WTC11 (cell line): ENCODE measurements around the gene MSI2. TPM values are rescaled to one million over a fixed set of nuclear protein-coding genes. Genes with fewer than 3 reads are reported as not detected.

Experiments used
- ATAC-seq: fragments of 200-7000 bp; cut with Tn5 transposase; 2 replicates; pipeline ENCODE4 v1.10.0; 2021; ENCODE audit warnings: mild to moderate bottlenecking, moderate library complexity
- CTCF ChIA-PET: fragments of 300-600 bp; sonication (Branson Sonifier 250); formaldehyde crosslinking; loops from one replicate; lab custom pipeline; 2021; ENCODE audit warnings: antibody characterized with exemption; lab: Charles Lee
- POLR2A ChIA-PET: fragments of 350-600 bp; sonication (Branson Sonifier 250); formaldehyde crosslinking; loops from one replicate; lab custom pipeline; 2021; ENCODE audit warnings: antibody characterized with exemption; lab: Charles Lee
- DNase-seq: peaks from one replicate; pipeline ENCODE4 v3.0.0; 2021; ENCODE audit warnings: low spot score
- H3K27ac Mint-ChIP-seq: 2 replicates; pipeline ENCODE4 v1.8.0; 2021; ENCODE audit warnings: mixed read lengths
- H3K27me3 Mint-ChIP-seq: 2 replicates; pipeline ENCODE4 v1.8.0; 2021; ENCODE audit warnings: low read depth, mild to moderate bottlenecking, moderate library complexity, mixed read lengths
- H3K36me3 Mint-ChIP-seq: 2 replicates; pipeline ENCODE4 v1.8.0; 2021; ENCODE audit warnings: mixed read lengths
- H3K4me1 Mint-ChIP-seq: 2 replicates; pipeline ENCODE4 v1.8.0; 2022; ENCODE audit warnings: mixed read lengths
- H3K4me3 Mint-ChIP-seq: 2 replicates; pipeline ENCODE4 v1.8.0; 2021; ENCODE audit warnings: mild to moderate bottlenecking, moderate library complexity, mixed read lengths
- H3K9me3 Mint-ChIP-seq: 2 replicates; pipeline ENCODE4 v1.8.0; 2021; ENCODE audit warnings: mixed read lengths
- ATF1 ChIP-seq: sonication (generic); formaldehyde crosslinking; IDR thresholded peaks from 2 replicates; pipeline ENCODE4 v1.8.1; 2023; ENCODE audit warnings: mild to moderate bottlenecking, moderate library complexity, missing genetic modification reagents
- CBFB ChIP-seq: sonication (generic); formaldehyde crosslinking; IDR thresholded peaks from 2 replicates; pipeline ENCODE4 v1.8.1; 2022; ENCODE audit warnings: mild to moderate bottlenecking, low read depth, missing genetic modification reagents
- CREB1 ChIP-seq: sonication (generic); formaldehyde crosslinking; IDR thresholded peaks from 2 replicates; pipeline ENCODE4 v1.8.0; 2023; ENCODE audit warnings: mild to moderate bottlenecking, missing genetic modification reagents
- ETV6 ChIP-seq: sonication (generic); formaldehyde crosslinking; IDR thresholded peaks from 2 replicates; pipeline ENCODE4 v1.8.1; 2022; ENCODE audit warnings: mild to moderate bottlenecking, missing genetic modification reagents
- HMGA2 ChIP-seq: fragments of 250-450 bp; sonication (Bioruptor Pico); IDR thresholded peaks from 2 replicates; pipeline ENCODE4 v1.4.0; 2021; ENCODE audit warnings: mild to moderate bottlenecking, moderate library complexity
- KAT7 ChIP-seq: sonication (generic); formaldehyde crosslinking; IDR thresholded peaks from 2 replicates; pipeline ENCODE4 v1.8.1; 2023; ENCODE audit warnings: missing genetic modification reagents, mild to moderate bottlenecking, borderline replicate concordance
- MXD4 ChIP-seq: fragments of 250-450 bp; sonication (Bioruptor Pico); IDR thresholded peaks from 2 replicates; pipeline ENCODE4 v1.8.0; 2021; ENCODE audit warnings: mild to moderate bottlenecking, moderate library complexity, borderline replicate concordance
- MYBL2 ChIP-seq: sonication (generic); formaldehyde crosslinking; IDR thresholded peaks from 2 replicates; pipeline ENCODE4 v1.8.1; 2023; ENCODE audit warnings: mild to moderate bottlenecking, moderate library complexity, missing genetic modification reagents
- NFYB ChIP-seq: sonication (generic); formaldehyde crosslinking; conservative IDR thresholded peaks from 2 replicates; pipeline ENCODE4 v1.8.0; 2022; ENCODE audit warnings: low read depth, missing genetic modification reagents
- OVOL2 ChIP-seq: fragments of 250-450 bp; sonication (Bioruptor Pico); IDR thresholded peaks from 2 replicates; pipeline ENCODE4 v1.9.0; 2021; ENCODE audit warnings: mild to moderate bottlenecking, borderline replicate concordance
- SMAD3 ChIP-seq: sonication (generic); formaldehyde crosslinking; IDR thresholded peaks from 2 replicates; pipeline ENCODE4 v1.8.0; 2022; ENCODE audit warnings: missing genetic modification reagents, mild to moderate bottlenecking, borderline replicate concordance
- SOX15 ChIP-seq: fragments of 250-450 bp; sonication (Bioruptor Pico); IDR thresholded peaks from 2 replicates; pipeline ENCODE4 v1.9.0; 2021; ENCODE audit warnings: mild to moderate bottlenecking
- TEAD1 ChIP-seq: sonication (generic); formaldehyde crosslinking; IDR thresholded peaks from 2 replicates; pipeline ENCODE4 v1.8.0; 2022; ENCODE audit warnings: mild to moderate bottlenecking, missing genetic modification reagents
- ZNF121 ChIP-seq: sonication (generic); formaldehyde crosslinking; IDR thresholded peaks from 2 replicates; pipeline ENCODE4 v1.8.0; 2023; ENCODE audit warnings: missing genetic modification reagents
- ZNF219 ChIP-seq: sonication (generic); formaldehyde crosslinking; IDR thresholded peaks from 2 replicates; pipeline ENCODE4 v1.8.0; 2023; ENCODE audit warnings: missing genetic modification reagents, mild to moderate bottlenecking, borderline replicate concordance
- ZNF232 ChIP-seq: sonication (generic); formaldehyde crosslinking; IDR thresholded peaks from 2 replicates; pipeline ENCODE4 v1.8.0; 2022; ENCODE audit warnings: mild to moderate bottlenecking, missing genetic modification reagents
- ZNF416 ChIP-seq: fragments of 250-450 bp; sonication (Bioruptor Pico); IDR thresholded peaks from 2 replicates; pipeline ENCODE4 v1.9.0; 2021; ENCODE audit warnings: mild to moderate bottlenecking, inconsistent platforms
- ZNF423 ChIP-seq: fragments of 250-450 bp; sonication (Bioruptor Pico); IDR thresholded peaks from 2 replicates; pipeline ENCODE4 v2.1.2; 2022; ENCODE audit warnings: mild to moderate bottlenecking, moderate library complexity
- total RNA-seq: library from RNA; stranded (reverse); gene quantifications from 3 replicates; pipeline ENCODE4 v1.2.3, GENCODE V29; 2021
- TF ChIP-seq, protein P1 (sequence below): sonication (generic); formaldehyde crosslinking; IDR thresholded peaks from 2 replicates; pipeline ENCODE4 v1.8.0; 2023; ENCODE audit warnings: mild to moderate bottlenecking, missing genetic modification reagents
- TF ChIP-seq, protein P2 (sequence below): sonication (generic); formaldehyde crosslinking; IDR thresholded peaks from 2 replicates; pipeline ENCODE4 v1.8.0; 2022; ENCODE audit warnings: missing genetic modification reagents

MSI2 gene
- total RNA-seq, 1 experiment from 2014 or later, result 82.1 TPM

DNA sequence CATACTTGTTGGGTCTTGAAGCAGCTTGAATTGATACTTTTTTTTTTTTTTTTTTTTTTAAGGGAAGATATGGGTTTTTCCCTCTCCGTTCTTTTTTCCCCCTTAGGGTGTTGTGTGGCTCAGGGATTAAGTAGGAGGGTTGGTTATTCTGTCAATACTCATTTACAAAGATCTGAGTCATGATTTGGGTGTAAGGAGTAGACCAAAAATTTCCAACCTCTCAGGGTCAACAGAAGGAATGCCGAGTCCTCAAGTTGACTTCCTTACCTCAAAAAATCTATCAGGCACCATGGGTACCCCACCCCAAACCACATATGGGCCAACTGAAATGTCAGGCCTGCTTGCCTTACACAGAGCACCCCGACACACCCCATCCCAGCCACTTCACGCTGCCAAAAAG is 258.3 kb downstream of the MSI2 start (continued):
- TF ChIP-seq, protein P1, sequence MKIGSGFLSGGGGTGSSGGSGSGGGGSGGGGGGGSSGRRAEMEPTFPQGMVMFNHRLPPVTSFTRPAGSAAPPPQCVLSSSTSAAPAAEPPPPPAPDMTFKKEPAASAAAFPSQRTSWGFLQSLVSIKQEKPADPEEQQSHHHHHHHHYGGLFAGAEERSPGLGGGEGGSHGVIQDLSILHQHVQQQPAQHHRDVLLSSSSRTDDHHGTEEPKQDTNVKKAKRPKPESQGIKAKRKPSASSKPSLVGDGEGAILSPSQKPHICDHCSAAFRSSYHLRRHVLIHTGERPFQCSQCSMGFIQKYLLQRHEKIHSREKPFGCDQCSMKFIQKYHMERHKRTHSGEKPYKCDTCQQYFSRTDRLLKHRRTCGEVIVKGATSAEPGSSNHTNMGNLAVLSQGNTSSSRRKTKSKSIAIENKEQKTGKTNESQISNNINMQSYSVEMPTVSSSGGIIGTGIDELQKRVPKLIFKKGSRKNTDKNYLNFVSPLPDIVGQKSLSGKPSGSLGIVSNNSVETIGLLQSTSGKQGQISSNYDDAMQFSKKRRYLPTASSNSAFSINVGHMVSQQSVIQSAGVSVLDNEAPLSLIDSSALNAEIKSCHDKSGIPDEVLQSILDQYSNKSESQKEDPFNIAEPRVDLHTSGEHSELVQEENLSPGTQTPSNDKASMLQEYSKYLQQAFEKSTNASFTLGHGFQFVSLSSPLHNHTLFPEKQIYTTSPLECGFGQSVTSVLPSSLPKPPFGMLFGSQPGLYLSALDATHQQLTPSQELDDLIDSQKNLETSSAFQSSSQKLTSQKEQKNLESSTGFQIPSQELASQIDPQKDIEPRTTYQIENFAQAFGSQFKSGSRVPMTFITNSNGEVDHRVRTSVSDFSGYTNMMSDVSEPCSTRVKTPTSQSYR (CRISPR knock-in tag), result no peak
- no peak for TF ChIP-seq ZNF121 (CRISPR knock-in tag)
- TF ChIP-seq ETV6 (CRISPR knock-in tag), result no peak
- no peak for TF ChIP-seq CBFB (CRISPR knock-in tag)
- TF ChIP-seq MYBL2, result no peak
- no peak for TF ChIP-seq HMGA2 (CRISPR knock-in tag)
- no peak for TF ChIP-seq ZNF416
- no peak for TF ChIP-seq OVOL2 (CRISPR knock-in tag)
- TF ChIP-seq ZNF423, result no peak
- TF ChIP-seq MXD4, result no peak

DNA sequence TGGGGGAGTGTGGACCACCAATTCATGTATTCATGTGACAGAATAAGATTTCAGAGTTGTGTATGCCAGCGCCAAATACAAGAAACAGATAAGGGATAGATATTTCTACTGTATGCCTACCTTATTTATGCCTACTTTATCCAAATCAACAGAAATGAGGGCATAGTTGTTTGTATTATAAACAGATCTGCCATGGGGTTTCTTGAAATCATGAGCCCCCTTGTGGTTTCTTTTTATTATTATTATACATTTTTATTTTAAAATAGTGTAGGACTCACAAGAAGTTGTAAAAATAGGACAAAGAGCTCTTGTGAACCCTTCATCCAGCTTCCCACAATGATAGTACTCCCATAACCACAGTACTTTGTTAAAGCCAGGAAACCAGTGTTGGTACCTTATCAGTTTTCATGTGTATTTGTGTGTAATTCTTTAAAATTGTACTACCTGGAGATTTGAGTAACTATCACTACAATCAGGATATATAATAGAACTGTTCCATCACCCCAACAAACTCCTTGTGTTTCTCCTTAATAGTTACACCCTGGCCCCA is 259.4 kb downstream of the MSI2 start:
- no peaks in the 10 kb centered on the region; the same call in 1 of the 2 replicates for H3K9me3 Mint-ChIP-seq
- H3K4me3 Mint-ChIP-seq, result no peak overlapping the region
- ATAC-seq (no peak), DNase-seq (no peak)
- no peak overlapping the region for H3K27ac Mint-ChIP-seq
- CTCF ChIA-PET, result interaction anchor here (0.6 to 1.2 kb wide), 3 partner anchors 27 to 273 kb away, joined by 3 read pairs; no protein-coding TSS in a partner anchor
- 0 out of 2 replicates have a peak, but pooled peaks cover 3% of the 10 kb centered on the region for H3K36me3 Mint-ChIP-seq
- H3K27me3 Mint-ChIP-seq, result no peaks in the 10 kb centered on the region
- peaks cover 61% of the 10 kb centered on the region for H3K4me1 Mint-ChIP-seq
- TF ChIP-seq ATF1 (no peak), SMAD3 (CRISPR knock-in tag) (no peak), CBFB (CRISPR knock-in tag) (no peak), TEAD1 (CRISPR knock-in tag) (no peak), CREB1 (CRISPR knock-in tag) (no peak), ZNF219 (CRISPR knock-in tag) (no peak), NFYB (no peak), SOX15 (no peak), ZNF232 (no peak), KAT7 (no peak)
- TF ChIP-seq, protein P2, sequence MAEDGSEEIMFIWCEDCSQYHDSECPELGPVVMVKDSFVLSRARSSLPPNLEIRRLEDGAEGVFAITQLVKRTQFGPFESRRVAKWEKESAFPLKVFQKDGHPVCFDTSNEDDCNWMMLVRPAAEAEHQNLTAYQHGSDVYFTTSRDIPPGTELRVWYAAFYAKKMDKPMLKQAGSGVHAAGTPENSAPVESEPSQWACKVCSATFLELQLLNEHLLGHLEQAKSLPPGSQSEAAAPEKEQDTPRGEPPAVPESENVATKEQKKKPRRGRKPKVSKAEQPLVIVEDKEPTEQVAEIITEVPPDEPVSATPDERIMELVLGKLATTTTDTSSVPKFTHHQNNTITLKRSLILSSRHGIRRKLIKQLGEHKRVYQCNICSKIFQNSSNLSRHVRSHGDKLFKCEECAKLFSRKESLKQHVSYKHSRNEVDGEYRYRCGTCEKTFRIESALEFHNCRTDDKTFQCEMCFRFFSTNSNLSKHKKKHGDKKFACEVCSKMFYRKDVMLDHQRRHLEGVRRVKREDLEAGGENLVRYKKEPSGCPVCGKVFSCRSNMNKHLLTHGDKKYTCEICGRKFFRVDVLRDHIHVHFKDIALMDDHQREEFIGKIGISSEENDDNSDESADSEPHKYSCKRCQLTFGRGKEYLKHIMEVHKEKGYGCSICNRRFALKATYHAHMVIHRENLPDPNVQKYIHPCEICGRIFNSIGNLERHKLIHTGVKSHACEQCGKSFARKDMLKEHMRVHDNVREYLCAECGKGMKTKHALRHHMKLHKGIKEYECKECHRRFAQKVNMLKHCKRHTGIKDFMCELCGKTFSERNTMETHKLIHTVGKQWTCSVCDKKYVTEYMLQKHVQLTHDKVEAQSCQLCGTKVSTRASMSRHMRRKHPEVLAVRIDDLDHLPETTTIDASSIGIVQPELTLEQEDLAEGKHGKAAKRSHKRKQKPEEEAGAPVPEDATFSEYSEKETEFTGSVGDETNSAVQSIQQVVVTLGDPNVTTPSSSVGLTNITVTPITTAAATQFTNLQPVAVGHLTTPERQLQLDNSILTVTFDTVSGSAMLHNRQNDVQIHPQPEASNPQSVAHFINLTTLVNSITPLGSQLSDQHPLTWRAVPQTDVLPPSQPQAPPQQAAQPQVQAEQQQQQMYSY (CRISPR knock-in tag), result no peak
- POLR2A ChIA-PET, result no interaction called here
